Chondrocyte (in vitro differentiated cells): Measurements from ENCODE around the gene SULT2B1. TPM values are rescaled to one million over a fixed set of nuclear protein-coding genes. Genes with fewer than 3 reads are reported as not detected.

ENCODE experiments used
- DNase-seq: peaks from one replicate; pipeline ENCODE4 v3.0.0; 2021; ENCODE audit warnings: mixed read lengths, low spot score
- H3K27ac Mint-ChIP-seq: one replicate; pipeline ENCODE4 v1.8.0; 2021; ENCODE audit warnings: mild to moderate bottlenecking, moderate library complexity, mixed read lengths; ENCODE audit not compliant: unreplicated experiment
- H3K27me3 Mint-ChIP-seq: 2 replicates; pipeline ENCODE4 v1.8.0; 2021; ENCODE audit warnings: low read depth, mixed read lengths
- H3K36me3 Mint-ChIP-seq: 2 replicates; pipeline ENCODE4 v1.8.0; 2021; ENCODE audit warnings: low read depth, mixed read lengths
- H3K4me1 Mint-ChIP-seq: 2 replicates; pipeline ENCODE4 v1.8.0; 2021; ENCODE audit warnings: low read depth, mild to moderate bottlenecking, mixed read lengths
- H3K4me3 Mint-ChIP-seq: one replicate; pipeline ENCODE4 v1.8.0; 2021; ENCODE audit warnings: mild to moderate bottlenecking, moderate library complexity, mixed read lengths; ENCODE audit not compliant: unreplicated experiment
- H3K9me3 Mint-ChIP-seq: 2 replicates; pipeline ENCODE4 v1.8.0; 2021; ENCODE audit warnings: low read depth, mixed read lengths
- total RNA-seq: library from RNA; stranded (reverse); gene quantifications from 3 replicates; pipeline ENCODE4 v1.2.1, GENCODE V29; 2021
- TF ChIP-seq, protein P1 (sequence below): fragments of 200-600 bp; sonication (generic); IDR thresholded peaks from 2 replicates; pipeline ENCODE4 v1.5.0; 2021; ENCODE audit warnings: antibody characterized with exemption, mild to moderate bottlenecking, moderate library complexity

The SULT2B1 gene
- total RNA-seq, 1 donor from 2014 or later: 0.22 TPM

DNA sequence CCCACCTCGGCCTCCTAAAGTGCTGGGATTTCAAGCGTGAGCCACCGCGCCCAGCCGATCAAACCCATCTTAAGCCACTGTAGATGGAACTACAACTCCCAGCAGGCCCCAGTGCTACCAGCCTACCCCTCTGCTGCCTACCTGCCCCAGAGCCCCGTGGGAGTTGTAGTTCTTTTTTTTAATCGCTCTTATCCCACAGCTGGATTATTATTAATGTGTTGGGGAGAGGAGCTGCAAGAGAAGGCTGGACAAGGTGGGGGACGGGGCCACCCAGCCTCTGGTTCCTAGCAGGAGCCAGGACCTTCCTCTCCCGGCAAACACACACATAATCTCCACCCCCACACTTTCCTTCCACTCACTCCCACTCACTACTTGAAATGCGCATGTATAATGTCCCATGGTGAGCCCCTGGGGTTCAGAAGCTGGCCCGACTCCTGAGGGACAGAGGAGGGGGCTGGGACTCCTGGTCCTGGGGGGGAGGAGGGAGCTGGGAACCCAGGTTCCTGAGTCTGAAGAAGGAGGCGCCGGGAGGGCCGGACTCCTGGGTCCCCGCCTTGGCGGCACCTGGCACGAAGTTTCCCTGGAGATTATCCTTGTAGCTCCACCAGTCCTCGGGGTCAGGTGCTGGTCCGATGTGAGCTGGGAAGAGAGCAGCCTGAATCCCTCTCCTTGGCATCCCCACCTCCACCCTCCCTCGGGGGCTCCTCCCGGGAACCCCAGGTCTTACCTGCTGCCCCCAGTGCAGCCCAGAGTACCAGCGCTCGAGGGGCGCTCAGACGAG is 93.1 kb downstream of the SULT2B1 start:
- H3K9me3 Mint-ChIP-seq: no peaks in the 10 kb centered on the region
- peak overlapping the region; percentile 82 for H3K4me3 Mint-ChIP-seq
- H3K4me1 Mint-ChIP-seq: peaks cover 30% of the 10 kb centered on the region
- TF ChIP-seq, protein P1, sequence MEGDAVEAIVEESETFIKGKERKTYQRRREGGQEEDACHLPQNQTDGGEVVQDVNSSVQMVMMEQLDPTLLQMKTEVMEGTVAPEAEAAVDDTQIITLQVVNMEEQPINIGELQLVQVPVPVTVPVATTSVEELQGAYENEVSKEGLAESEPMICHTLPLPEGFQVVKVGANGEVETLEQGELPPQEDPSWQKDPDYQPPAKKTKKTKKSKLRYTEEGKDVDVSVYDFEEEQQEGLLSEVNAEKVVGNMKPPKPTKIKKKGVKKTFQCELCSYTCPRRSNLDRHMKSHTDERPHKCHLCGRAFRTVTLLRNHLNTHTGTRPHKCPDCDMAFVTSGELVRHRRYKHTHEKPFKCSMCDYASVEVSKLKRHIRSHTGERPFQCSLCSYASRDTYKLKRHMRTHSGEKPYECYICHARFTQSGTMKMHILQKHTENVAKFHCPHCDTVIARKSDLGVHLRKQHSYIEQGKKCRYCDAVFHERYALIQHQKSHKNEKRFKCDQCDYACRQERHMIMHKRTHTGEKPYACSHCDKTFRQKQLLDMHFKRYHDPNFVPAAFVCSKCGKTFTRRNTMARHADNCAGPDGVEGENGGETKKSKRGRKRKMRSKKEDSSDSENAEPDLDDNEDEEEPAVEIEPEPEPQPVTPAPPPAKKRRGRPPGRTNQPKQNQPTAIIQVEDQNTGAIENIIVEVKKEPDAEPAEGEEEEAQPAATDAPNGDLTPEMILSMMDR: no peak
- H3K36me3 Mint-ChIP-seq: no peaks in the 10 kb centered on the region
- no peaks in the 10 kb centered on the region for H3K27me3 Mint-ChIP-seq
- H3K27ac Mint-ChIP-seq: no peak overlapping the region
- DNase-seq: no peak

DNA sequence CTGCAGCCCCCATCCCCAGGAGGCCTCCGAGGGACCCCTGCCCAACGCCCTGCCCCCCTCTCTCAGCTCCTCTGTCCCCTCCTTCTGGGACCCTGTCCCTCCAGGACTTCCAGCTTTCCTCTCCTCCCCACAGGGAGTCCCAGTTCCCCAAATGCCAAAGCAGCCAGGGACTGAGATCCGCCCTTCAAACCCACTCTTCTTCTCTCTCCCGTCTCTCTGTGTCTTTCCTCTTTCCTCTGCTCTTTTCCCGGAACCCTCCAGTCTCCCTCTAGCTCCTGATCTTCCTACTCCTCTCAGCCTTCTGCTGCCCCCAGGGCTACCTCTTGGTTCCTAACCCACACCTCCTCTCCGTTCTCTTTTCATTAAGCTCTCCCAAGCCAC is 93.6 kb downstream of the SULT2B1 start:
- H3K27me3 Mint-ChIP-seq: no peaks in the 10 kb centered on the region
- H3K27ac Mint-ChIP-seq: peak overlapping the region; percentile 86
- H3K4me1 Mint-ChIP-seq: peaks cover 30% of the 10 kb centered on the region
- DNase-seq: no peak
- peak overlapping the region; percentile 82 for H3K4me3 Mint-ChIP-seq
- TF ChIP-seq, protein P1: no peak
- no peaks in the 10 kb centered on the region for H3K36me3 Mint-ChIP-seq
- no peaks in the 10 kb centered on the region for H3K9me3 Mint-ChIP-seq

DNA sequence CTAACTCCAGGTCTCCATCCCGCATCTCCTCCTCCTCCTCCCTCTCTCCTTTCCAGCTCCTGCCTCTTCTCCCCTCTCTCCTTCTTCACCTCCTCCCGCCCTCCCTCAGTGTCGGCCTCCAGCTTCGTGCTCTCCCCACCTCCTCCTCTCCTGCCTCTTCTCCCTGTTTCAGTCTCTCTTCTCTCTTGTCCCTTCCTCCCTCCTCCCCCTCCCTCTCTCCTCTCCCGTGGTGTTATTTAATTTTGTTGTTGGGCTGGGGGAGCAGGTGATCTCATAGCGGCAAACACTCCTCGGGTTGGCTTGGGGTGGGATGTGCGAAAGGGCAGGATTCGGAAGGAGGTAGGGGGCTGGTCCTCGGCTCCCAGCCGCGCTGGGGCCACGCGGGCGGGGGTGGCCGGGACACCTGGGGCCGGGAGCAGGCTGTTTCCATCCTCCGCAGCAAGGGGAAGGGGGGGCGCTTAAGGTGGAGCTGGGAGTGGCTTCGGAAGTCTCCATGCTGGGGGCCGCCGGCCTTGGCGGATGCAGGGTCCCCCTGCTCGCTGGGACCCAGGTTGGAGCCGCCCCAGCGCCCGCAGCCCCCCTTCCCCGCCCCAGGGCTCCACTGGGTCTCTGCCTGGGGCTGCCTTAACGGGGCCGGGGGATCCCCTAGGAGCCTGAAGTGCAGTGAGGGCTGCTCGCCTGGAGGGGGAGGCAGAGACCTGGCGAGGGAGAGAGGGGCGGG is 94.2 kb downstream of the SULT2B1 start, which contains the start of gene CA11:
CA11 (minus strand) TSS at position 187 of the 721 bp plus-strand sequence. CDS start 555 bp downstream, outside the sequence.
- Mint-ChIP-seq H3K36me3 (peaks cover 2% of the 10 kb centered on the region), H3K27ac (peak within 1 kb of the TSS; percentile 86)
- no peak for DNase-seq

DNA sequence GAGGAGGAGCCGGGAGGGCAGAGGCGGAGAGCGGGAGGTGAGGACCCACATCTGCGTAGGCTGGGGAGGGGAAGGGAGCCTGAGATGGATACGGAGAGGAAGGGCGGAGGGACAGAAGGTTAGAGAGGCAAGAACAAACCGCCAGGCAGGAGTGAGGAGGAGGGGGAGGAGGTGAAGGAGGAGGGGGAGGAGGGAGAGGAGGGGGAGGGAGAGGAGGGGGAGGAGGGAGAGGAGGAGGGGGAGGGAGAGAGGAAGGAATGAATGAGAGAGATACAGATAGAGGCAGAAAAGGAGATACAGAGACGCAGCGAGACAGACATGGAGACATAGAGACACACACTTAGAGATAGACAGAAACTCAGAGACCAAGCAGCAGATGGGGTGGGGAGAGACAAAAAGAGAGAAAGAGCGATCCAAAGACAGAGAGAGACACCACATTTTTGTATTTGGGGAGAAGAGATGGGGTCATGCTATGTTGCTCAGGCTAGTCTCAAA is 94.8 kb downstream of the SULT2B1 start:
- TF ChIP-seq, protein P1: no peak
- no peak for DNase-seq
- H3K27me3 Mint-ChIP-seq: no peaks in the 10 kb centered on the region
- peaks cover 30% of the 10 kb centered on the region for H3K4me1 Mint-ChIP-seq
- peak overlapping the region; percentile 22 for H3K27ac Mint-ChIP-seq
- H3K36me3 Mint-ChIP-seq: peaks cover 2% of the 10 kb centered on the region
- H3K4me3 Mint-ChIP-seq: peak overlapping the region; percentile 82
- H3K9me3 Mint-ChIP-seq: peaks cover 3% of the 10 kb centered on the region

More for the DNA sequence above, 94.2 kb downstream of the SULT2B1 start, which contains the start of gene CA11:
- H3K4me1 Mint-ChIP-seq: peaks cover 30% of the 10 kb centered on the region
- no peaks in the 10 kb centered on the region for H3K27me3 Mint-ChIP-seq
- H3K4me3 Mint-ChIP-seq: peak within 1 kb of the TSS; percentile 82
- peaks cover 3% of the 10 kb centered on the region for H3K9me3 Mint-ChIP-seq
- TF ChIP-seq, protein P1: peak; percentile 89

DNA sequence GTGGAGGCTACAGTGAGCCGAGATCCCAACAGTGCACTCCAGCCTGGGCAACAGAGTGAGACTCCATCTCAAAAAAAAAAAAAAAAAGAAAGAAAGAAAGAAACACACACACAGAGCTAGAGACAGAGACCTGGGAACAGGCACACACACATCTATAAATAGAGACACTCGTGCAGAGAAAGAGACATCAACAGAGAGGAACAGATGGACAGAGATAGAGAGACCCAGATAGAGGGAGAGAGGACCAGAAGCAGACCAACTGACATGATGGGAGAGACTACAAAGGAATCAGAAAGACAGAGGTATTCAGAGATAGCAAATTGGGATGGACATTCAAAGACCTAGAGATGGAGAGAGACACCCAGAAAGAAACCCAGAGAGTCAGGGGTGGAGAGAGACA is 96.2 kb downstream of the SULT2B1 start:
- Mint-ChIP-seq H3K36me3 (peaks cover 2% of the 10 kb centered on the region), H3K27ac (no peak overlapping the region), H3K27me3 (no peaks in the 10 kb centered on the region), H3K4me3 (no peak overlapping the region), H3K4me1 (peaks cover 30% of the 10 kb centered on the region), H3K9me3 (peaks cover 3% of the 10 kb centered on the region)
- TF ChIP-seq, protein P1: no peak
- no peak for DNase-seq
